ENCODE measurements around the gene GPR31.

Gene GPR31

GRCh38 chr6:167137081-167137480 is 20.7 kb downstream of the GPR31 start:
- no peak for DNase-seq

- no peak for DNase-seq
These were observed 21.4 kb downstream of the GPR31 start for GRCh38 chr6:167136376-167136775.

GRCh38 chr6:167134448-167135328 is 23.1 kb downstream of the GPR31 start:
- no peak for DNase-seq

GRCh38 chr6:167130712-167131684 is 26.8 kb downstream of the GPR31 start:
- DNase-seq, result no peak

GRCh38 chr6:167130008-167130677 is 27.6 kb downstream of the GPR31 start:
- no peak for DNase-seq

GRCh38 chr6:167129562-167129961 is 28.2 kb downstream of the GPR31 start:
- no peak for DNase-seq

GRCh38 chr6:167129159-167129558 is 28.6 kb downstream of the GPR31 start:
- DNase-seq, result no peak

DNA sequence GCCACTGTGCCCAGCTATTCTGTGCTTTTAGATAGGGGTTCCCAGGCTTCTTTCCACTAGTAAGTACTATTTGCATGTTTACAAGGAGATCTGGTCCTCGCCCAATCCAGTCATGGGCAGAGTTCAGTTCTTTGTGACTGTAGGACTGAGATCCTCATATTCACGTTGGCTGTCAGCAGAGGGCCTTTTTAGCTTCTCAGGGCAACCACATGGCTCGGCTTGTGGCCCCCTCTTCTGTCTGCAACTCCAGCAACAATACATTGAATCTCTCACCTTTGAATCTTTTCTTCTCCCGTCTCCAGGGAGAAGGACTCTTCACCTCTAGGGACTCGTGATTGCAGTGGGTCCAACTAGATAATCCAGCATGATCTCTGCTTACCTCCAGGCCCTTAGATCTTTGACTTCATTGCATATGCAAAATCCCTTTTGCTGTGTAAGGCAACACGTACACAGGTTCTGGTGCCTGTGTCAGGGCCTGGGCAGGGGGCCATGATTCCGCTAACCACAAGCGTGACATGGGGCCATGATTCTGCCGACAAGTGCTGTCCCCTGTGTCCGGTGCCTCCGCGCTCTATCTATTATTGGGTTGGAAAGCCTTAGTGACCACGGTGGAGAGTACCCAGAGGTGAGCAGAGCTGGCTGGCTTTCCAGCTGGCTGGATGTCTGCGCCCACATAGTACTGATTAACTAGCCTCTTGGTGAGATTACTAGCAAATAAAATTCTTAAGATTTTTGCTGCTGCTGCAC is 29.8 kb downstream of the GPR31 start:
- DNase-seq, result no peak

DNA sequence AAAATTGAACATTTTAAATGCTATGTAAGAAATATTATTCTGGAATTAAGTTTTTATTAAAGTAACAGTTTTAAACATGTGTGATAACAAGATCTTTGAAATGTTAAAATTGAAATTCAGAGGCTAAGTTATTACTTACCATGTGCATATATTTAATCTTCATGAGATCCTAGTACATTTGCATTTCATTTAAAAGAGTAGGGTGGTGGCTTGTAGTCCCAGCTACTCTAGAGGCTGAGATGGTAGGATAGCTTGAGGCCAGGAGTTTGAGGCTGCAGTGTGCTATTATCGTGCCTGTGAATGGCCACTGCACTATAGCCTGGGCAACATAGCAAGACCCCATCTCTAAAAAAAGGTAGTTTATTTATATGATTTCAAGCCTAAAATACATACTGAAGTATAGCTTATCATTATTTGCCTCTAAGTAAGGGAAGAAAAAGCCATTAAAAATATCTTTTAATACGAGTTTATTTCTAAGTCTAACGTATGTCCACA is 31.9 kb downstream of the GPR31 start:
- no peak for DNase-seq

GRCh38 chr6:167125410-167125809 is 32.4 kb downstream of the GPR31 start:
- no peak for DNase-seq

DNA sequence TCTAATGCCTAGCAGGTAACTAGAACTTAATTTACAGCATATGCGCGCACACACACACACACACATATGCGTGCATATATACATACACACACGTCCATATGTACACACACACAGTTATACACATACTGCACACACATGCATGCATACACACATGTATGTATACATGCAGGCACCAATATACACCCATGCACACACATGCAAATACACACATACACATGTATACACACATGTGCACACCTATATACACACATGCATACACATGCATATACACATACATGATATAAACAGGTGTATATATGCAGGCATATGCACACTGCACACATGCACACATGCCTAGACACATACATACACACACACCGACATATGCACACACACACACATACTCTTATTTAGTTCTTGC is 33.0 kb downstream of the GPR31 start:
- DNase-seq, result no peak

- DNase-seq, result no peak
These were observed 34.7 kb downstream of the GPR31 start, which contains the start of gene CCR6 for GRCh38 chr6:167122827-167123657. TSS of gene CCR6 (plus strand) at chr6:167123096. CDS start at chr6:167136135, 13,039 bp downstream.

DNA sequence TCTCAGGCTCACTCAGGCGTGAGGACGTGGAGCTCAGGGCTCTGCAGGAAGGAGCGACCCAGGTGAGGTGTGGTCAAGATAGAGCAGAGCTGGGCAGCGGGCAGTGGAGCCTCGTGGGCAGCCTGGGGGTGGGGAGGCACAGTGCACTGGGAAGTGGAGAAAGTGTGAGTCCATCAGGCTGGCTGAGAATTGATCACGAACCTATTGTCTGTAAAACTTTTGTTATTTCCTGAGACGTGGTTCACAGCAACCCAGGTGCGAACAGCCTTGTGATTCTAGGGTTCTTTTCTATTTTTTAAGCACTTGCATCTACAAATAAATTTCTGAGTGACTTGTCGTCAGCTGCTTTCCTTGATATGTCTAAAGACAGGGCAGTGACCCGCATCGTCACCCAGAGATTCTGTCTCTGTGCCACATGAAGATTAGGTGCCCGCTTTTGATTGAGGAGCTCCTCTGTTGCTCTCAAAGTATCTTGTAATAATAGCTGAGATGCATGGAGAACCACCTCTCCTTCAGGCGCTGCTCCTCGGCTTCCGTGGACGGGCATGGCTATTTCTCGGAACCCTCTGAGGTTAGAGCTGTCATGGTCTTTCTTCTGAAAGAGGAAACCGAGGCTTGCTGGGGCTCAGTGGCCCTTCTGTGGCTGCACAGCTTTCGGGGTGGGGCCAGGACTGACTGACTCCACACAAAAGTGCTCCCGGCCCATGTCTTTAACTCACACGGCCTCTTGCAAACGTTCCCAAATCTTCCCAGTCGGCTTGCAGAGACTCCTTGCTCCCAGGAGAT is 35.5 kb downstream of the GPR31 start:
- no peak for DNase-seq

- DNase-seq, result no peak
These were observed 36.4 kb downstream of the GPR31 start for GRCh38 chr6:167121335-167121841.

DNA sequence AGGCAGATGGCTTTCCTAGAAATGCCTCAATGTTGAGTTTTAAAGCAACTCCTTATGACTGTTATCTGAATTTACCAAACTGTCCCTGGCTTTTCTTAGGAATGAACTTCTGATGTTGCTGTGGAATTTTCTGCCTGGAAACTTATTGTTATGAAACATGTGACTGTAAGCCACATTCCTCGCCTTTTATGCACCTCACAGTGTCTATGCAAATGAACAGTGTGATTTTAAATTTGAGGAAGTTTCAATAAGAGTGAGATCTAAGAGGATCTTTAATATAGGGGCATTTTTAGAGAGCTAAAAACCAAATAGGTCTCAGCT is 37.2 kb downstream of the GPR31 start:
- no peak for DNase-seq

DNA sequence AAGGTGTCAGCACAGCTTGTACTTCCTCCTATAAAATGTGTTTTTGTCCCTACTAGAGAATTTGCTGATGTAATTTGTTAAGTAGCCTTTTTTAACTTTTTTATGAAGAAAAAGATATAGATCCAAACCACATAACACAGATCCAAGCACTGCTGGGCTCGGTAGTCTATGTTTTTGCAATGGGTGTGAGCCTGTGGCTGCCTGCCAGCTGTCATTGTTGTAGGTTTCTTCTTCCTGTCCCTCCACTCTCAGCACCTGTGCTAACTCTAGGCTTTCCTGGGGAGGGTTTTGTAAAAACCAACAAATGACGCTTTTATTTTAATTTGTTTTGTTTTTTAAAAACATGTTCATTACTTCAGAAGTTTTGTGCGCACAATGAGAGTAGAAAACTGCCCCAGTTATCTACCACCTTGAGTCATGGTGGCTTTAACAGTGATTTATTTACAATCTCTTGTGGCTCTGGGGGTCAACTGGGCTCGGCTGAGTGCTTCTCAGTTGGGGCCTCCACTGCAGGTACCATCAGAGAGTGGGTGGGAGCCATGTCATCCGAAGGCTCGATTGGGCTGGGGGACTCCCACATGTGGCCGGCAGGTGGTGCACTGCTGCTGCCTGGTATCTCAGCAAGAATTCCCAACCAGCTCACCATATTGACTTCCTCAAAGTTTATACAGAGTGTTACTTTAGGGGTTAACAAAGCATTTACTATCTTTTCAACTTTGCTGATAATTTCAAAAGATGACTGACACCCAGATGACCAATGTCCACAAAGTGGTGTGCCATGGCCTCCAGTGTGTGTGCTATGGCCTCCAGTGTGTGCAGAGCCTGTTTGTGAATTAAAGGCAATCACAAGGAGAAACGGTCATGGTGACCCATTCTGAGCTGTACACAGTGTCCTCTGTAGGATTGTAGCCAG is 37.9 kb downstream of the GPR31 start:
- no peak for DNase-seq

DNA sequence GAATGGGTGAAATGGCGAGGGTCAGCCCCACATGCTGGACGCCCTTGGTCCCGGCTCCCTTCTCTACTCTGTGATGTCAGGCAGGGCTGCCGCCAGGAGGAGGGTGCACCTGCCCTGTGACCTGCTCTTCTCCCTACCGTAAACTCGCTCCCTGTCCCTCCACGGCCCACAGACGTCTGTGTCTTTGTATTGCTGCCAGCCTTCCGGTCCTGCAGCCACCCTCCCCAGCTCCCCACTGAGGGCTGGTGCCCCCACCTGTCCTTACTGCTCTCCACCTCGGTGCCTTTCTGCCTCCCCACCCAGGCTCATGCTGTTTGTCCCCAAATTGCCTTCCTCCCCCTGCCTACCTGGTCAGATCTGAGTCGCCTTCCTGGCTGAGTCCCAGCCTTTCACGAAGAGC is 38.9 kb downstream of the GPR31 start:
- no peak for DNase-seq

DNA sequence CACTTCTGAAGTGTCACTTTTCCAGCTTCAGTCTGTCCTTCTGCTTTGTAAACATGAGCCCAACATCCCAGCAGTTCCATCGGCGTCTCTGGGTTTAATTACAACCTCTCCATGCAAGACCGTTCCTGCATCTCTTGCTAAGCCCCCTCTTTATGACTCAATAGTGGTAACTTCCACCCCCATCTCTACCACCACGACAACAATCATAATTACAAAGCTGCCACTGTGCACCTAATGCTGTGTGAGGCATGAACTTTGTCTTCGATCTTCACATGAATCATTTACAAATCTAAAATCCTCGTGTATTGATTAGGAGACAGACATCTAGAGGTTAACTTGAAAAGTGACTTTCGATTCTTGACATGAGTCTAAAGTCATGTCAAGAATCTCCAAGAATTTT is 39.8 kb downstream of the GPR31 start:
- no peak for DNase-seq

DNA sequence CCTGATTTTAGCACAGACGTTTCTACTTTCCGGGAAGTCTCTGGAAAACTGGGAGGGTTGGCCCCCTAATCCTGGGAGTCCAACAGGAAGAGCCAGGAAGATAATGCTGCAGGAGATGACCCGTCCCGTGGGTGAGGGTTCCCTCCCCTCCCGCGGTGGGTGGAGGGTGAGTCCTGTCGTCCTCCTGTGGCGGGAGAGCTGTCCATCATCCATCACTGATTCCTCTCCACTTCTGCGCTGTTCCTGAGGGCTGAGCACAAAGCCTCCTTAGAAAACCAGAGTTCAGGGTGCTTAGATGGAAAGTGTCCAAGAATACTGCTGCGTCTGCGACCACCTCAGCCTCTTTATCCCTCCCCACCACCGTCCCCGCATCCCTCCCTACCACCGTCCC is 40.9 kb downstream of the GPR31 start:
- no peak for DNase-seq

Data from bone marrow (tissue), 2 donors.